ENCODE results near the gene PSORS1C2. TPM values are rescaled to one million over a fixed set of nuclear protein-coding genes. Genes with fewer than 3 reads are reported as not detected.

PSORS1C2 gene
- total RNA-seq, 1 donor from 2014 or later, result not detected

- intact Hi-C loops (cut with micrococcal nuclease), result no loop called here
These were observed 3.5 kb upstream of the PSORS1C2 start for GRCh38 chr6:31142361-31142761.

GRCh38 chr6:31140643-31141042 is 1.8 kb upstream of the PSORS1C2 start:
- intact Hi-C loops (cut with micrococcal nuclease), result no loop called here

- intact Hi-C loops (cut with micrococcal nuclease), result no loop called here
These were observed 733 bp upstream of the PSORS1C2 start for GRCh38 chr6:31139599-31139998.

- intact Hi-C loops (cut with micrococcal nuclease), result no loop called here
These were observed 3.2 kb downstream of the PSORS1C2 start for GRCh38 chr6:31135710-31136109.

GRCh38 chr6:31132806-31133205 is 6.1 kb downstream of the PSORS1C2 start:
- intact Hi-C loops (cut with micrococcal nuclease), result no loop called here

DNA sequence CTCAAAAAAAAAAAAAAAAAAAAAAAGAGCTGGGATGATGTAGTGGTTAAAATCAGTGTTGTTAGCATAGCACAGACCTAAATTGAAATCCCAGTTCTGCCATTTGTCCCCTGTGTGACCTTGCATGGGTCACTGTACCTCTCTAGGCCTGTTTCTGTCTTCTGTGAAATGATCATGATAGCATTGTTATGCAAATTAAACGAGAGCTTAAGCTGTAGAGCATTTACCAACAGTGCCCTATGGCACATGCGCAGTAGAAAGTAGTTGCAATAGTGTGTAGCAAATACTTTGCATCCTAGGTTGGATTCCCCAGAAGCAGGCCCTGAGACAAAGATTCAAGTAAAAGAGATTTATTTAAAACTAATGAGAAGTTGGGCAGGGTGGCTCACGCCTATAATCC is 7.3 kb downstream of the PSORS1C2 start:
- intact Hi-C loops (cut with micrococcal nuclease), result no loop called here

- intact Hi-C loops (cut with micrococcal nuclease), result no loop called here
These were observed 8.1 kb downstream of the PSORS1C2 start for GRCh38 chr6:31130751-31131150.

DNA sequence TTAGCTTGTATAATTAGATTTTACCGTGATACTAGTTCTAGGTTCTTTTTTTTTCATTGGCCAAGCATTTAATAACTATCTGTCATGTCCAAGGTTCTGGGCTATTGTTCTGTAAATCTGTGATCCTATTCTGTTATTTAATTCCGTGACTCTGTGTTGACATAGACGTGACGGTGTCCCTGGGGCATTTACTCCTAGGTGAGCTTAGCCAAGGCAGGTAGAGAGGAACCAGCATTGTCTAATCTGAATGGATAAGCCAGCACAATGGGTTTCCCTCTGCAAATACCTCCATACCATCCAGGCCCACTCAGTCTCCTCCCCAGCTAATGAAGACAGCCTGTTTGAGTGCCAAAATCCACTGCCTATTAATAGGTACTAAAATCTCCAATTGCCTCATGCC is 9.7 kb downstream of the PSORS1C2 start:
- intact Hi-C loops (cut with micrococcal nuclease), result no loop called here

DNA sequence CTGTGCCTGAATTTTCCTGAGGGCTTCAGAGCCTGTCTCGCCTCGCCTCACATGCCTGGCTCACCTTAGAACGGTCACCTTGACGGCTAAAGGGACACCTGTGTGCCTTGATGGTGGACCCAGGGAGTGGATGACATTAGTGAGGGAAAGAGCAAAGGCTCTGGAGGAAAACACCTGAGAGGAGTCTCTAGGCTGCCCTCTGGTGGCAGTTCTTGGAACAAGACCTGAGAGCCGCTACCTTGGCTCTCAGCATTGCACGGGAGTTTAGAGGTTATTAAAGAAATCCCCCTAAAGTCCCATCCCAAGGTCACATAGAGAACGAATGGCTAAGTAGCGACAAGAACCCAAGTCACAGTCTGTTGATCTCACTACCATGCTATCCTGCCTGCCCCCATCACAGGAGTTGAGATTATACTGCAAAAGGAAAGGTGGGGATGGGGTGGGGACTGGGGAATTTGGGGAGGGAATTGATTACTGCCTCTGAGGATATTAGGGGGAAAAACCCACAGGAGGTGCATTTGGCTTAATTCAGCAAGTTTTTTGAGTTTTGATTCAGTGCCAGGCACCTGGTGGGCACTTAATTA is 10.7 kb downstream of the PSORS1C2 start:
- intact Hi-C loops (cut with micrococcal nuclease), result no loop called here

DNA sequence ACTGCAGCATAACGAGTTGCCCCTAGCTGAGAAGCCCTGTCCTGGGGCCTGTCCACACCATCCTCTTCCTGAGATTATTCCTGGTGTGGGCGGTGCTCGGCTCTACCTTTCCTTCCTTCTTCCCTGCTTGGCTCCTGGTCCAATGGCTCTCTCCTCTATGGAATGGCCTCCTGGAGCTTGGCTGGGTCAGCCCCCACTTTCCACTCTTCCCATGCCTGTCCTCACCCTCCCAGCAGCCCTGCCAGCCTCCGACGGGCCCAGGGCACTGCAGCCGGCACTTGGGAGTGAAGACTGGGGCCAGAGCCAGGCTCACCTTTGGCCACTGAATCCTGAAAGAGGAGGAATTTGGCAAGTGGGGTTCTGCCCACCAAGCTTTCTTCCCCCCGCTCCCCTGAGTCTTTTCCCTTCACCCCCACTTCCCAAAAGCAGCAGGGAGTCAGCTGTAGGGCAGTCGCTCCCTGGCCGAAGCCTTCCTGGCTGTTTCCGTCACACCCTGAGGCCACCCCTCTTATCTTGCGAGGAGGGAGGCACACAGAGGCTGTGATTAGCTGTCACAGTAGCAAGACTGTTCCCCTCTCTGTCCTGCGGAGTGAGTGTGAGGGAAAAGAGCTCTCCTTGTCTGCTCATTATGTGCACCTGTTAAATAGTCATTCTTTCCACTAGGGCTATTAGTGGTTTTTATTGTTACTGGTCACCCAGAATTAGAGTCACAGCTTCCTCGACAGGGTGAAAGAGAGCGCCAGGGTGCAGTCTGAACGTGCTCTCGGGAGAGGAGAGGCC is 12.3 kb downstream of the PSORS1C2 start:
- intact Hi-C loops (cut with micrococcal nuclease), result no loop called here

DNA sequence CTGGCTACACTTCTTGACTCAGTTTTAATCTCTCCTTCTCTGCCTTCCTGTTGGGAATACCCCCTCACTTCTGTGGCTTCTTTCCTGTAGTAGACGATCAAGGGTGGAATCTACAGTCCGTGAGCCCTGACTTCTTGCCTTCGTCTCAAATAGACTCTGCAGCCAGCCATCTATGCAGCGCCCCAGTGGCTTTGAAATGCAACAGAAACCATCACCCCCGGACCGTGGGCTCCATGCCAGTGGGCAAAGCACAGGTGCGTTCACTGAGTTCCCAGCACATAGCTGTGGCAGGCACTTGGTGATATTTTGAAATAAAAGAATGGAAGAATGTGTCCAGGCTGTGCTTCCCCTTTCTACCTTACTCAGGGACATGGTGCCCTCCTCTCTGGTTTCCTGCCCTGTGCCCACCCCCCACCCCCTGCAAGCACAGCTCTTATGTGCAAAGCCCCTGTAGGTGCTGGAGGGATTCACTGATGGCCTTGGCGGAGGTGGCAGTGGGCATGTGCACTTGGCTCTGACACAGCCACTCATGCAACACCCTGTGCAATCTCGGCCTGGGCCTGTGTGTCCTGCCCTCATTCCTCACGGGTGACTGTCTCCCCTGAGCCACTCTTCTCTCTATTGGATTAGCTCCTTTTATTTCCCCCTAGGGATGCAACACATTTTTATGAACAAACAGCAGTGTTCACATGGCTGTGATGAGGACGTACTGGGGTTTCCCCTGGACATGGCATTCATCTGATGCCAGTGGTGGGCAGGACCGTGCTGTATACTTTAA is 13.1 kb downstream of the PSORS1C2 start:
- intact Hi-C loops (cut with micrococcal nuclease), result no loop called here

- intact Hi-C loops (cut with micrococcal nuclease), result no loop called here
These were observed 13.7 kb downstream of the PSORS1C2 start for GRCh38 chr6:31125162-31125561.

GRCh38 chr6:31122791-31123706 is 15.8 kb downstream of the PSORS1C2 start:
- intact Hi-C loops (cut with micrococcal nuclease), result no loop called here

- intact Hi-C loops (cut with micrococcal nuclease), result no loop called here
These were observed 17.6 kb downstream of the PSORS1C2 start for GRCh38 chr6:31121131-31121790.

DNA sequence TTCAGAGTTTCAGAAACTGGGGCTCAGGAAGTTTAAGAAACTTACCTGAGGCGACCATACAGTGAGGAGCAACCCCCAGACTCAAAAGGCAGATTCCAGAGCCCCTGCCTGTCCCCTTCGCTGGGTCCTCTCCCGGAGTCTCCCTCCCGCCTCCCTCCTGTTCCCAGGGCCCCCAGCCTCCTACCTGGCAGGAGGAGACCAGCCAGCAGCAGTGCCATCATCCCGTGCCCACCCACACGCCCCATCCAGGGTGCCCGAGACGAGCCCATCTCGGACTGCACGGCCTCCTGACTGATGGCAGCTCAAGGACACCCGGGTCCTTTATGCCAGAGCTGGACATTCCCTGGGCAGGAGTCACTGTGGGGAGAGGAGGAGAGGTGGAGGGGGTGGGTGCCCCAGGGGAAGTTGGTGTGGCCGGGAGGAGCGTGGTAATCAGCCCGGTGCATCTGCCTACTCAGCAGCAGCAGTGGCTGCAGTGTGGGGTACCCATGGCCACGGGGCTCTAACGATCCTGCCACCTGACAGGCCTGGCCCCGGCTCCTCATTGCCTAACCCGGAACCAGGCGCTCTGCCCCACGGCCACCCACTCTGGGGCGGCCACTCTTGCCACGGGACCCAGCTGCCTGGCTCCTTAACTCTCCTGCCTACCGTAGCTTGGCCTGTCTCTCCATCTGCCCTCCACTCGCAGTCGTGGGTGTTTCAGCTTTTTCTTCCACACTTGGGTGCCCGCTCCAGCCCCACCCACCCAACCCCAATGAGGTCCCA is 18.5 kb downstream of the PSORS1C2 start, which contains the start of gene CDSN:
TSS of gene CDSN (minus strand) at position 296 of the 765 bp plus-strand sequence. CDS start at position 269, 27 bp downstream.
- intact Hi-C loops (cut with micrococcal nuclease), result no loop called here

DNA sequence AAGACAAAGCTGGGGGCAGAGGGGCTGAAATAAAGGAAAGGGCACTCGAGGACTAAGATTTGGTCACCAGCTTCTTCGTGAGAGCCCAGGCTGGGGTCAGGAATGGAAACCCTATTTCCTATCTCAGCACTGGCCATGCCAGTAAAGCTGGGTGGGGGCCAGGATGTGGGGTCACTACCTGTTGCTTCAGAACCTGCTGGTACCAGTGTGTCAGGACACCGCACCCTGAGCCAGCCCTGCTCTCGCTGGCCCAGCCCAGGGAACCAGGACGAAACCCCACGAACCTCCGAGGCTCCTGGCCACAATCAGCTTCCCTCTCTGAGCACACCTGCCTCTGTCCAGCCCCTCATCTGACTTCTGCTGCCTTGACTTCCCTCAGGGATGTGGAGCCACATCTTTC is 20.7 kb downstream of the PSORS1C2 start:
- intact Hi-C loops (cut with micrococcal nuclease), result no loop called here

- intact Hi-C loops (cut with micrococcal nuclease), result no loop called here
These were observed 22.0 kb downstream of the PSORS1C2 start for GRCh38 chr6:31116661-31117385.

DNA sequence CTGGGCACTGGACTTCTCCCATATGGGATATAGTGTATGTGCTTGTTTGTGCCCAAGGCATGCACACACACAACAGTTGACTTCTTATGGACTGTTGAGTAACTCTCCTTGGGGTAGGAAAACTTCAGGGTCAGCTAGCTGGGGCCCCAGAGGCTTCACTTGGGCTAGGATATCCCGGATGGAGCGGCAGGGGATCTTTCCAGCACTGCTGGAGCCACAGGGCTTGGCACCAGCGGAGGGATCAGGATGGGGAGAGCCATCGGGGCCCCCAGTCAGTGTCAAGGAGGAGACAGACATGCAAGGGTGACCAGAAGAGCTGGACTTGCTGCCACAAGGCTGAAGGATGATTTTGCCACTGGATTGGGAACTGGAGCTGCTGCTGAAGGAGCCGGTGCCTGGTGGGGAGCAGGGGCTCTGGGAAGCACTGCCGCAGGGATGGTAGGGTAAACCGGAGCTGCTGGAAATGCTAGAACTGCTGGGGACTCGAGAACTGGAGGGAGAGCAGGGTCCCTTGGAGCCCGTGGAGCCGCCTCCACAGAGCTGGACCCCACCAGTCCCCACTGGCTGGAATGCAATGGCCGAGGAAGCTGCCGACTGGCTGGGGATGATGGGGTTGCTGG is 22.8 kb downstream of the PSORS1C2 start:
- intact Hi-C loops (cut with micrococcal nuclease), result no loop called here

All from T-helper 2 cell treated with Interferon-gamma antibody and Interleukin-4, amounts not matched to agents 100 ng/mL and 5 ng/mL, for 36 hours (primary cell).